SK-N-MC (cell line): ENCODE measurements around the gene RPA1.

Source experiments
- DNase-seq: peaks from one replicate; pipeline ENCODE4 v3.0.0-alpha.2; 2011; ENCODE audit warnings: low read depth, low spot score
- H3K27ac ChIP-seq: fragments of 200-600 bp; sonication (generic); 2 replicates; pipeline ENCODE4 v1.5.1; 2016; ENCODE audit warnings: mixed run types
- H3K36me3 ChIP-seq: fragments of 200-600 bp; sonication (generic); 2 replicates; pipeline ENCODE4 v1.6.1; 2017; ENCODE audit warnings: antibody characterized with exemption, low read length, mixed read lengths; ENCODE audit not compliant: insufficient read depth
- H3K4me3 ChIP-seq: fragments of 200-600 bp; sonication (generic); 2 replicates; pipeline ENCODE4 v1.5.1; 2016
- H3K9ac ChIP-seq: fragments of 200-600 bp; sonication (generic); 2 replicates; pipeline ENCODE4 v1.8.0; 2017; ENCODE audit warnings: mixed run types, mixed read lengths; ENCODE audit not compliant: insufficient read length
- H3K9me3 ChIP-seq: fragments of 200-600 bp; sonication (generic); 2 replicates; pipeline ENCODE4 v1.6.1; 2017; ENCODE audit warnings: low read depth, mild to moderate bottlenecking, antibody characterized with exemption, low read length, moderate library complexity, mixed read lengths
- EZH2 ChIP-seq: fragments of 200-600 bp; sonication (generic); IDR thresholded peaks from one replicate; pipeline ENCODE4 v1.6.1; 2017; ENCODE audit warnings: antibody characterized with exemption
- FOXP2 ChIP-seq: optimal IDR thresholded peaks from 2 replicates; pipeline ENCODE3; 2011; ENCODE audit warnings: mild to moderate bottlenecking, moderate library complexity; ENCODE audit not compliant: insufficient read depth; ENCODE audit errors: extremely low read length, control extremely low read depth
- POLR2AphosphoS5 ChIP-seq: IDR thresholded peaks from 2 replicates; pipeline ENCODE4 v1.6.1; 2012; ENCODE audit warnings: mild to moderate bottlenecking, low read depth, low read length, borderline replicate concordance

The RPA1 gene

DNA sequence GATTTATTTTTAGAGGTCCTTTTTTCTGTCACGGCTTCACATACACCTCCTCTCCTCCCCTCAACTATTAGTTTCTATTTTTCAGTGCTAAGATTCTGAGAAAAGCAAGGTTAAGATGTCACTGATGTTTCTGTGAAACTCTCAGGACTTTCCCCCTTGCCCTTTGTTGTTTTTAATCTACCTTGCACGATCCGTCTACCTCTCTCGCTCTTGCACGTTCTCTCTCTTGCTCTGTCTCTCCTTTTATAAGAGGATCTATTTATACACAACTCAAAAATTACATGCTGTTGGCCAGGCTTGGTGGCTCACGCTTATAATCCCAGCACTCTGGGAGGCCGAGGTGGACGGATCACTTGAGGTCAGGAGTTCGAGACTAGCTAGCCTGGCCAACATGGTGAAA is 43.6 kb downstream of the RPA1 start:
- no peak for TF ChIP-seq POLR2AphosphoS5
- TF ChIP-seq EZH2, result no peak
- TF ChIP-seq FOXP2, result no peak
- no peak overlapping the region for H3K9ac ChIP-seq
- no peak for DNase-seq
- no peak overlapping the region for H3K27ac ChIP-seq
- H3K36me3 ChIP-seq, result peaks cover 66% of the 10 kb centered on the region
- H3K4me3 ChIP-seq, result no peak overlapping the region
- no peaks in the 10 kb centered on the region for H3K9me3 ChIP-seq

DNA sequence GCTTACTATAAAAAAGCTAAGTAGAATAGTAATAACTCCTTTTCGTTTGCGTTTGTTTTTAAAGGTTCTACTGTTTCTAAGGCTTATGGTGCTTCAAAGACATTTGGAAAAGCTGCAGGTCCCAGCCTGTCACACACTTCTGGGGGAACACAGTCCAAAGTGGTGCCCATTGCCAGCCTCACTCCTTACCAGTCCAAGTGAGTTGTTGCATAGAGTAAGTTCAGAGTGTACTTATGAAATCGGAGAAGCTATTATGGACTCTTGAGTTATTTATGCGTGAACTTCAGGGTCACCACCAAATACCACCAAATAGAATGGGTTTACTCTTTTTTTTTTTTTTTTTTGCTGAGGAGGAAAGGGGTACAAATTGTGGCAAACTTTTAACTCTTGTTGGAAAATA is 45.8 kb downstream of the RPA1 start:
- Histone ChIP-seq H3K9ac (no peak overlapping the region), H3K9me3 (no peaks in the 10 kb centered on the region), H3K27ac (no peak overlapping the region), H3K36me3 (peaks cover 79% of the 10 kb centered on the region), H3K4me3 (no peak overlapping the region)
- DNase-seq, result no peak
- TF ChIP-seq EZH2 (no peak), FOXP2 (no peak), POLR2AphosphoS5 (no peak)

DNA sequence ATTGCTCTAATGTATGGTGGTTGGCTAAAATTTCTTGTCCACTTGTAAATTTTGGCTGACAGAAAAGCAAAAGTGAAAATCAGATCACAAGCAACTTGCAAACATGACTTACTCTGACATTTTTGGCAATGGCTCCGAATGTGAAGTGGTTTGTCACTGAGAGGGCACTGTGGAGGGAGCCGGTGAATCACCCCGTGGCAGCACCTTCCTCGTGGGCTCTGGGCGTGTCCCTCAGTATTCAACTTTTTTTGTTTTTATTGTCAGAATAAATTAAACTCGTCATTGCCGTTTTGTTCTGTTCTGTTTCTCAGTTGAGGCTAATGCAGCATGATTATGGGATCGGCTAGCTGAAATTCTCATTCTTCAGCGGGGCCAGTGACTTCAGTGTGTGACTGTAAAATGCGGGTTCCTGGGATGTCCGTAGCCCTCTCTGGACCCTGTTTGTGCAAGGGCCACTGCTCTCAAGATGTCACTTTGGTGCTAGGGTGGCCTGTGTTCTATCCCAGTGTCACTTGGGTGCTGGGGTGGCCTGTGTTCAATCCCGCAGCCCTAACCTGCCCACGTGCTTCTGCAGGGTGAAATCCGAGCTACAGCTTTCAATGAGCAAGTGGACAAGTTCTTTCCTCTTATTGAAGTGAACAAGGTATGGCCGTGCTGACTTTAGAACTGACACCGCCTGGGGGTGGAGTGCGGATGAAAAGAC is 48.8 kb downstream of the RPA1 start:
- Histone ChIP-seq H3K4me3 (no peak overlapping the region), H3K36me3 (peaks cover 80% of the 10 kb centered on the region), H3K27ac (no peak overlapping the region), H3K9ac (no peak overlapping the region), H3K9me3 (no peaks in the 10 kb centered on the region)
- no peak for DNase-seq
- TF ChIP-seq FOXP2 (no peak), POLR2AphosphoS5 (no peak), EZH2 (no peak)

DNA sequence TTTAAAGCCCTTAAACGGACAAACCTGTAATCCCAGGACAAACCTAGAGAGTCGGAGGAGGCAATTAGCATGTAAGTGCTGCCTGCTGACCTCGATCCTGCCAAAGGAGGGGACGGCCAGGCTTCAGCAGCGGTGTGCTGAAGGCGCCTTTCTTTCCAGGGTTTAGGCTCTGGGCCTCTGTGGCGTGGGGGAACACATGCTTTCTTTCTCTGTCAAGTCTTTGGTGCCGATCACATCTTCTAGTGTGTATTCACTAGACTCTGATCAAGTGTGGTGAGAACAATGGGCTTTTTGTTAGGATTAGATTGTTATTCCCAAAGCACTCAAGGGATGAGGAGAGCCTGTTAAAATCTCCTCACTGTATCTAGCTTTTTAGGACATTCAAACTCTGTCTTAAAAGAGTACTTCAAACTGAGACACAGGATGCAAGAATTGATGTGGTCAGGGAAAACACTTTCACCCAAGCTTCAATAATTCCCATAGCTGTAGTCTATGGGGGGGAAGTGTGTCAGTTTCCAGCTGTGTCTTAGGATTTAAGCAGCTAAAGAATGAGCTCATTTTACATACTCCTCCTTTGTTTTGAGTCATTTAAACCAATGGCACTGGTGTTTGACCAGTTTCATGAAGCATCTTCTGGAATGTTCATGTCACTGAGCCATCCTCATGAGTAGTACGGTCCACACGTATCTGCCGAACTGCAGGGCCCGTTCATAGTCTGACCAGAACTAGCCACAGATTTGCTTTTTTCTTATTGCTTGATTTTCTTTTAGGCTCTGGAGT is 51.2 kb downstream of the RPA1 start:
- Histone ChIP-seq H3K9ac (no peak overlapping the region), H3K27ac (0 out of 2 replicates have a peak overlapping the region, but pooled peaks have one; percentile 36), H3K4me3 (no peak overlapping the region), H3K36me3 (peaks cover 89% of the 10 kb centered on the region), H3K9me3 (no peaks in the 10 kb centered on the region)
- no peak for DNase-seq
- TF ChIP-seq POLR2AphosphoS5 (no peak), EZH2 (no peak), FOXP2 (no peak)

DNA sequence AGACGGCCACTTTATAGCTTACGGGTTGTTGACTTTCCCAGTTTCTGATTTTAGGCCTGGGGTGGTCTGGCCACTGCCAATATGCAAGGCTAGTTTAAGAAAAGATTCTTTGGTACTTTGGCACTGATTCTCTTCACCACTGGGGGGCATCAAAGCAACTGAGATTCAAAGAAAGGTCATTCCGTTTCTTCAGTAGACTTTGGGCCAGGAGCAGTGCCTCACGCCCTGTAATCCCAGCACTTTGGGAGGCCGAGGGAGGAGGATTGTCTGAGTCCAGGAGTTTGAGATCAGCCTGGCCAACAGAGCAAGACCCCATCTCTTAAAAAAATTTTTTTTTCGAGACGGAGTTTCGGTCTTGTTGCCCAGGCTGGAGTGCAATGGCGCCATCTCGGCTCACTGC is 53.0 kb downstream of the RPA1 start:
- Histone ChIP-seq H3K36me3 (peaks cover 86% of the 10 kb centered on the region), H3K4me3 (no peak overlapping the region), H3K27ac (no peak overlapping the region), H3K9me3 (no peaks in the 10 kb centered on the region), H3K9ac (no peak overlapping the region)
- no peak for TF ChIP-seq FOXP2
- TF ChIP-seq EZH2, result no peak
- TF ChIP-seq POLR2AphosphoS5, result no peak
- no peak for DNase-seq

DNA sequence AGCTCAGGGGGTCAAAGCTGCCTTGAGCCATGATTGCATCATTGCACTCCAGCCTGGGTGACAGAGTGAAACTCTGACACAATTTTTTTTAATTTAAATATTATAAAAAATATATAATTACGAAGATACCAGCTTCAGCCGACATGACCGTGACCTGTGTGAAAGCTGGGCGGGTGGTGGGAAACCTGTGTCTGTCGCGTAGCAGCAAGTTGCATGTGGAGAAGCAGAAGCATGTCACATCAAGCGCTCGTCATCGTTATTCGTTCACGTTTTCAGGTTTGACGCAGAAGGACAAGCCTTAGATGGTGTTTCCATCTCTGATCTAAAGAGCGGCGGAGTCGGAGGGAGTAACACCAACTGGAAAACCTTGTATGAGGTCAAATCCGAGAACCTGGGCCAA is 53.7 kb downstream of the RPA1 start:
- no peaks in the 10 kb centered on the region for H3K9me3 ChIP-seq
- no peak for DNase-seq
- no peak overlapping the region for H3K4me3 ChIP-seq
- H3K9ac ChIP-seq, result no peak overlapping the region
- no peak for TF ChIP-seq POLR2AphosphoS5
- no peak for TF ChIP-seq EZH2
- TF ChIP-seq FOXP2, result no peak
- no peak overlapping the region for H3K27ac ChIP-seq
- H3K36me3 ChIP-seq, result peaks cover 86% of the 10 kb centered on the region

DNA sequence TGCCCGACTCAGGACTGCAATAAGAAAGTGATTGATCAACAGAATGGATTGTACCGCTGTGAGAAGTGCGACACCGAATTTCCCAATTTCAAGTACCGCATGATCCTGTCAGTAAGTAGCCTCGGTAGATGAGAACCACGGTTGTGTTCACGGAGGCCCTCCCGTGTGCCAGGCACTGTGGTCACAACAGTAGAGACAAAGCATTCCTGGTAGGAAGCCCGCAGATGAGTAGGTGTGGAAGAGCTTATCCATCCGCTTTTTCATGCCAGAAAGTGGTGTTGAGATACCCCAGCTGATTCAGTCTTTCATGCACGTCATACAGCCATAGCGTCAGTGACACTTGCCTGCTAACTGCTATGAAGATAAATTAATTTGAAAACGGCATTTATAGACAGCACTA is 58.9 kb downstream of the RPA1 start:
- Histone ChIP-seq H3K4me3 (no peak overlapping the region), H3K27ac (no peak overlapping the region), H3K36me3 (peaks cover 81% of the 10 kb centered on the region), H3K9ac (no peak overlapping the region), H3K9me3 (no peaks in the 10 kb centered on the region)
- TF ChIP-seq EZH2, result no peak
- TF ChIP-seq FOXP2, result no peak
- no peak for TF ChIP-seq POLR2AphosphoS5
- DNase-seq, result no peak

DNA sequence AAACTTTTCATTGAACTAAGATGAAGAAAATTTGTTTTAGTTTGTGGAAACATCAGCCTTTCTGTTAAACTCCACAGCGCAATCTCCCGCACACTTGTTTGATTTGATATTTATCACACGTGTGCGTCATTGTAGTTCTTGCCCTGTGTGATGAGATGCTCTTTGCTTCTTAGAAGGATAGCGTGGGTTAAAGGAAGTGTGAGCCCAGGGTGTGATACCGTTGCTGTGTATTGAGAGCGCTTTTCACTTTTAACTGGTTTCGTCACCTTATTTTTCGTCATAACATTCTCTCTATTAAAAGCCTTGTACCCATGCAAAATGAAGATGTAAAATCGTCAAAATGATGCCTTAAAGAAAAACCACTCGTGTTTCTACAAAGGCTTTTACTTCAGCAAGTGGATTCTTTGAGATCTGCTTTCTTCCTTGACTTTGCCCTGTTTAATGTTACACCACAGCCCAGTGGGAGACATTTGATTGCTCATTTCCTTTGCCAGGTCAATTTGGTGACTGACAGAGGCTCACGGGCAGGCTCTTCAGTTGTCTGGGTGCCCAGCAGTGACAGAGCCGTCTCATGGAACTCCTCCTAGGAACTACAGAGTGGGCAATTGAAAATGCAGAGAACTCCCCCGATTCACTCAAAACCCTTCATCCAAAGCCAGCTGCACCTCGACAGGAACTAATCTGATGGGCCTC is 61.1 kb downstream of the RPA1 start:
- peaks cover 76% of the 10 kb centered on the region for H3K36me3 ChIP-seq
- no peak overlapping the region for H3K27ac ChIP-seq
- no peak overlapping the region for H3K4me3 ChIP-seq
- no peak for TF ChIP-seq POLR2AphosphoS5
- no peak for TF ChIP-seq EZH2
- TF ChIP-seq FOXP2, result no peak
- no peak for DNase-seq
- no peaks in the 10 kb centered on the region for H3K9me3 ChIP-seq
- H3K9ac ChIP-seq, result no peak overlapping the region
